ENCODE results near the gene COPG1. TPM values are rescaled to one million over a fixed set of nuclear protein-coding genes. Genes with fewer than 3 reads are reported as not detected.

COPG1 gene
- total RNA-seq, 5 donors from 2014 or later (not counting 1 experiment from before 2014, with no cell fraction given): 96.0 to 139 (median 116) TPM

- CTCF ChIA-PET: no interaction called here
- POLR2A ChIA-PET: interaction anchor here in 1 of 2 donors (0.9 kb wide), 1 partner anchor 10 kb away, joined by 3 read pairs; no protein-coding TSS in a partner anchor
- Histone ChIP-seq H3K4me3 (ENCODE audit: control insufficient read depth in 1 of 2, extremely low read depth in 1 of 2, low read length in 1 of 2) (no peak overlapping the region), H3K27me3 (replicated peaks in 1 of 2; ENCODE audit: control insufficient read depth in 2 of 2, extremely low read depth in 1 of 2, insufficient read depth in 2 of 2, low read length in 1 of 2) (no peaks in the 10 kb centered on the region), H3K4me1 (ENCODE audit: control insufficient read depth in 1 of 2, extremely low read depth in 1 of 2, insufficient read depth in 2 of 2, low read length in 2 of 2) (peaks cover 10 to 36% of the 10 kb centered on the region in 2 experiments), H3K27ac (ENCODE audit: low read length) (peak overlapping the region; percentile 67), H3K36me3 (ENCODE audit: control insufficient read depth in 2 of 2, extremely low read depth in 1 of 2, insufficient read depth in 1 of 2, low read length in 1 of 2) (no peaks in the 10 kb centered on the region), H3K9me3 (no peaks in the 10 kb centered on the region)
- H3K36me3 Mint-ChIP-seq: no peaks in the 10 kb centered on the region
- DNase-seq (no peak), ATAC-seq (replicated peaks in 1 of 4) (peak in 1 of 4 experiments; percentile 2)
- H3K27ac Mint-ChIP-seq: peak overlapping the region; percentile 84 to 86
- peaks cover 23 to 35% (median 33%) of the 10 kb centered on the region in 3 donors for H3K4me1 Mint-ChIP-seq
- H3K9me3 Mint-ChIP-seq: no peaks in the 10 kb centered on the region
- H3K4me3 Mint-ChIP-seq: peak overlapping the region; percentile 86 to 96 (median 93)
- H3K27me3 Mint-ChIP-seq: no peaks in the 10 kb centered on the region
Measured at GRCh38 chr3:129313415-129313664, 63.9 kb downstream of the COPG1 start.

GRCh38 chr3:129313665-129314385, 64.4 kb downstream of the COPG1 start:
- ChIA-PET POLR2A (interaction anchor here (0.5 to 0.9 kb wide), 3 partner anchors 11 to 31 kb away, joined by 3 to 4 read pairs (median 3); no protein-coding TSS in a partner anchor), CTCF (no interaction called here)
- Histone ChIP-seq H3K36me3 (ENCODE audit: control insufficient read depth in 2 of 2, extremely low read depth in 1 of 2, insufficient read depth in 1 of 2, low read length in 1 of 2) (no peaks in the 10 kb centered on the region), H3K27ac (ENCODE audit: low read length) (peak overlapping the region; percentile 67), H3K4me1 (ENCODE audit: control insufficient read depth in 1 of 2, extremely low read depth in 1 of 2, insufficient read depth in 2 of 2, low read length in 2 of 2) (peaks cover 10 to 36% of the 10 kb centered on the region in 2 experiments), H3K9me3 (no peaks in the 10 kb centered on the region), H3K4me3 (ENCODE audit: control insufficient read depth in 1 of 2, extremely low read depth in 1 of 2, low read length in 1 of 2) (peak overlapping the region; percentile 87 to 96), H3K27me3 (replicated peaks in 1 of 2; ENCODE audit: control insufficient read depth in 2 of 2, extremely low read depth in 1 of 2, insufficient read depth in 2 of 2, low read length in 1 of 2) (no peaks in the 10 kb centered on the region)
- peak overlapping the region; percentile 86 to 96 (median 93) for H3K4me3 Mint-ChIP-seq
- H3K27me3 Mint-ChIP-seq: no peaks in the 10 kb centered on the region
- DNase-seq (peak in 8 of 35 experiments; percentile 10 to 32 (median 18)), ATAC-seq (replicated peaks in 1 of 4) (peak in 3 of 4 experiments; percentile 4 to 8 (median 7))
- no peaks in the 10 kb centered on the region for H3K36me3 Mint-ChIP-seq
- 34% methylated on average over 3 of the region's 7 CpGs for WGBS (ENCODE audit: insufficient coverage)
- H3K4me1 Mint-ChIP-seq: peaks cover 23 to 30% (median 30%) of the 10 kb centered on the region in 3 donors
- H3K27ac Mint-ChIP-seq: peak overlapping the region; percentile 84 to 86
- no peaks in the 10 kb centered on the region for H3K9me3 Mint-ChIP-seq

DNA sequence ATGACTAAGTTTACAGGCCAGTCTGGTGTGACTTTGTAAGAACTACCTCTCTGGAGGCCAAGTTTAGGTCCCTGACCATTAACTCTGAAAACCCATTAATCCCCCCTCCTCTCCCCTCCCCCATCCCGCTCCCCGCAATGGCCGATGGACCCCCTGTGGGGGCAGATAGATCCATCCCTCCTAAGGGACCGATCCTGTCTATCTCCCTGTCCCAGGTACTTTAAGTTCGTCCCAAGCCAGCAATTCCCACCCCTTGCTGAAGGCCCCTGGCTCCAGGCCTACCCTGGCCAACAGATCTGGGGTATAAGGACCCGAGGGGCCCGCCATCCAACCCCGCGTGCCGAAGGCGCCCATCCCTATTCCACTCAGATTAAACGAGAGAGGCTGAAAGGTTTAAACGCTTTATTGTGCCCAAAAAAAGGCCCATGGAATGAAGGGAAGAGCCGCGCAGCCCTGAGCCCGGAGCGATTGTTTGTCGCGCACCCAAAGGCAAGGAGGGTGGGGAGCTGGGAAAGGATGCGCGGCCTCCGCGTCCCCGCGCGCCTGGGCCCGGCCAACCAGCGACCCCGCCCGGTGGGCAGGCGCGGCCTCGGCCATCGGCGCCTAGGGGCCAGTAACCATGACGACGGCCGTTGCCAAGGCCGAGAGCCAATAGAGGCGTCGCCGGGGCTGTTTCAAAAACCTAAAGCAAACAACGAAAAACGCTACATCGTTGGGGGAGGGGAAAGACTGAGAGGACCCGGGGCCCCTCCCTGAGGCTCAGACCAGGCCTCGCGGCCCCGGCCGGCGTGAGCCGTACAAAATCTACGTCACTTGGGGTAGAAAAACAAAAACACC, 65.2 kb downstream of the COPG1 start:
- Mint-ChIP-seq H3K4me1 (peaks cover 23 to 28% (median 28%) of the 10 kb centered on the region in 3 donors), H3K9me3 (no peaks in the 10 kb centered on the region), H3K36me3 (no peaks in the 10 kb centered on the region), H3K27me3 (no peaks in the 10 kb centered on the region), H3K4me3 (peak overlapping the region; percentile 86 to 96 (median 93)), H3K27ac (peak overlapping the region; percentile 84 to 86)
- peak in 27 of 35 experiments; percentile 9 to 63 (median 25) for DNase-seq
- ATAC-seq (replicated peaks in 1 of 4): peak; percentile 5 to 17 (median 8)
- 4% methylated on average over 45 of the region's 53 CpGs for WGBS (ENCODE audit: insufficient coverage)
- ChIA-PET POLR2A (interaction anchor here (0.5 to 2.8 kb wide), 6 partner anchors 22 to 193 kb away, joined by 3 to 21 read pairs (median 6); partner anchors contain the start of genes HMCES (in 2 of the 2) and RAB43 (in 1 of the 2)), CTCF (interaction anchor here in 1 of 2 donors (2.2 kb wide), 1 partner anchor 35 kb away, joined by 12 read pairs; the partner anchor contains the start of gene HMCES)
- no peaks in the 10 kb centered on the region for H3K36me3 ChIP-seq (ENCODE audit: control insufficient read depth in 2 of 2, extremely low read depth in 1 of 2, insufficient read depth in 1 of 2, low read length in 1 of 2)
- H3K9me3 ChIP-seq: no peaks in the 10 kb centered on the region
- peak overlapping the region; percentile 87 to 96 for H3K4me3 ChIP-seq (ENCODE audit: control insufficient read depth in 1 of 2, extremely low read depth in 1 of 2, low read length in 1 of 2)
- H3K27ac ChIP-seq (ENCODE audit: low read length): peak overlapping the region; percentile 67
- H3K27me3 ChIP-seq (replicated peaks in 1 of 2; ENCODE audit: control insufficient read depth in 2 of 2, extremely low read depth in 1 of 2, insufficient read depth in 2 of 2, low read length in 1 of 2): no peaks in the 10 kb centered on the region
- H3K4me1 ChIP-seq (ENCODE audit: control insufficient read depth in 1 of 2, extremely low read depth in 1 of 2, insufficient read depth in 2 of 2, low read length in 2 of 2): peaks cover 10 to 36% of the 10 kb centered on the region in 2 experiments

GRCh38 chr3:129315223-129315997, 66.0 kb downstream of the COPG1 start:
- Histone ChIP-seq H3K4me3 (ENCODE audit: control insufficient read depth in 1 of 2, extremely low read depth in 1 of 2, low read length in 1 of 2) (peak overlapping the region; percentile 87 to 96), H3K4me1 (ENCODE audit: control insufficient read depth in 1 of 2, extremely low read depth in 1 of 2, insufficient read depth in 2 of 2, low read length in 2 of 2) (peaks cover 10 to 36% of the 10 kb centered on the region in 2 experiments), H3K36me3 (ENCODE audit: control insufficient read depth in 2 of 2, extremely low read depth in 1 of 2, insufficient read depth in 1 of 2, low read length in 1 of 2) (no peaks in the 10 kb centered on the region), H3K9me3 (no peaks in the 10 kb centered on the region), H3K27me3 (replicated peaks in 1 of 2; ENCODE audit: control insufficient read depth in 2 of 2, extremely low read depth in 1 of 2, insufficient read depth in 2 of 2, low read length in 1 of 2) (no peaks in the 10 kb centered on the region), H3K27ac (ENCODE audit: low read length) (peak overlapping the region; percentile 67)
- H3K4me3 Mint-ChIP-seq: peak overlapping the region; percentile 89 to 96 (median 93)
- CTCF ChIA-PET: interaction anchor here (0.6 to 2.2 kb wide), 10 partner anchors 10 to 579 kb away, joined by 3 to 12 read pairs (median 4); partner anchors contain the start of gene HMCES (in 1 of the 2)
- DNase-seq (peak in 28 of 35 experiments; percentile 12 to 61 (median 30)), ATAC-seq (replicated peaks in 1 of 4) (peak; percentile 4 to 19 (median 10))
- WGBS (ENCODE audit: insufficient coverage): under 1% methylated on average over 75 of the region's 80 CpGs
- POLR2A ChIA-PET: interaction anchor here (0.6 to 2.8 kb wide), 15 partner anchors 10 to 635 kb away, joined by 3 to 21 read pairs (median 5); partner anchors contain the start of genes HMCES (in 2 of the 2) and RAB43 (in 1 of the 2)
- no peaks in the 10 kb centered on the region for H3K36me3 Mint-ChIP-seq
- peaks cover 23 to 28% (median 27%) of the 10 kb centered on the region in 3 donors for H3K4me1 Mint-ChIP-seq
- peak overlapping the region; percentile 85 to 93 for H3K27ac Mint-ChIP-seq
- H3K9me3 Mint-ChIP-seq: no peaks in the 10 kb centered on the region
- H3K27me3 Mint-ChIP-seq: no peaks in the 10 kb centered on the region

- Histone ChIP-seq H3K4me3 (ENCODE audit: control insufficient read depth in 1 of 2, extremely low read depth in 1 of 2, low read length in 1 of 2) (peak overlapping the region; percentile 71 to 96), H3K36me3 (ENCODE audit: control insufficient read depth in 2 of 2, extremely low read depth in 1 of 2, insufficient read depth in 1 of 2, low read length in 1 of 2) (no peaks in the 10 kb centered on the region), H3K27ac (ENCODE audit: low read length) (no peak overlapping the region), H3K4me1 (ENCODE audit: control insufficient read depth in 1 of 2, extremely low read depth in 1 of 2, insufficient read depth in 2 of 2, low read length in 2 of 2) (peaks cover 10 to 36% of the 10 kb centered on the region in 2 experiments), H3K27me3 (replicated peaks in 1 of 2; ENCODE audit: control insufficient read depth in 2 of 2, extremely low read depth in 1 of 2, insufficient read depth in 2 of 2, low read length in 1 of 2) (no peaks in the 10 kb centered on the region), H3K9me3 (no peaks in the 10 kb centered on the region)
- DNase-seq (no peak), ATAC-seq (replicated peaks in 1 of 4) (peak in 2 of 4 experiments; percentile 18 to 24)
- Mint-ChIP-seq H3K27ac (peak overlapping the region; percentile 79 to 84), H3K4me1 (peaks cover 22 to 28% (median 23%) of the 10 kb centered on the region in 3 donors), H3K36me3 (no peaks in the 10 kb centered on the region), H3K27me3 (no peaks in the 10 kb centered on the region), H3K9me3 (no peaks in the 10 kb centered on the region), H3K4me3 (peak overlapping the region; percentile 83 to 93 (median 89))
- CTCF ChIA-PET: interaction anchor here (0.6 to 2.2 kb wide), 13 partner anchors 11 to 578 kb away, joined by 3 to 12 read pairs (median 4); partner anchors contain the start of genes HMCES (in 1 of the 2), IFT122 (in 1 of the 2) and MBD4 (in 1 of the 2)
- 0% methylated on average over 19 of the region's 34 CpGs for WGBS (ENCODE audit: insufficient coverage)
- POLR2A ChIA-PET: interaction anchor here (0.6 to 2.8 kb wide), 21 partner anchors 10 to 680 kb away, joined by 3 to 21 read pairs (median 4); partner anchors contain the start of genes HMCES (in 2 of the 2) and TMCC1 (in 1 of the 2)
Measured at GRCh38 chr3:129315998-129316247, 66.5 kb downstream of the COPG1 start.

All from T-cell (primary cell).